T-helper 1 cell treated with Interleukin-12 subunit alpha and Interleukin-12 subunit beta and Interleukin-4 antibody, amounts not matched to agents 30 ng/mL and 1 ng/mL, for 36 hours (primary cell): ENCODE results near the gene PEPD. TPM values are rescaled to one million over a fixed set of nuclear protein-coding genes. Genes with fewer than 3 reads are reported as not detected.
"Not testable (repeated sequence)": the region's sequence is repeated elsewhere in the genome, so short reads cannot be mapped to it uniquely, and the experiment has no call there.

Experiments
- intact Hi-C: fragments of 100-400 bp; cut with micrococcal nuclease; formaldehyde crosslinking; loops from one replicate; pipeline ENCODE4 v1.15.1; 2024
- total RNA-seq: library from RNA; stranded (reverse); gene quantifications from 2 replicates; pipeline ENCODE4 v1.2.3, GENCODE V29; 2022

The PEPD gene
- total RNA-seq, 1 donor from 2014 or later = 18.4 TPM

DNA sequence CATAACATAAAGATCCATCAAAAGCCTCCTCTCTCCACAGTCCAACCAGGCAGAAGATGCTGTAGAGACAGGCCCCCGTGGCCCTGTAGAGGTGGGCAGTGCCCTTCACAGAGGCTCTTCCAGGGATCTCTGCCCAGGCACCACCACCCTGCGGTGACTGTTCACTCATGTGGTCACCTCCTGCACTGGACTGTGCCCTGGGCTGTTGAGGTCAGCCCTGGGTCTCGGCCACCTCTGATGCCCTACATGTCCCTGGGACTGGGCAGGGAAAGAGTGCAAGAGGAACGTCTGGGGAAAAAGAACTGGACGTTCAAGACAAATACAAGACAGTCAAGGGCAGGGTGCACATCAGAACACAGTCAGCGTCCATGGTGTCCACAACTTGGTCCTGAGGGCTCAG is 22.3 kb downstream of the PEPD start:
- intact Hi-C loops = no loop called here

DNA sequence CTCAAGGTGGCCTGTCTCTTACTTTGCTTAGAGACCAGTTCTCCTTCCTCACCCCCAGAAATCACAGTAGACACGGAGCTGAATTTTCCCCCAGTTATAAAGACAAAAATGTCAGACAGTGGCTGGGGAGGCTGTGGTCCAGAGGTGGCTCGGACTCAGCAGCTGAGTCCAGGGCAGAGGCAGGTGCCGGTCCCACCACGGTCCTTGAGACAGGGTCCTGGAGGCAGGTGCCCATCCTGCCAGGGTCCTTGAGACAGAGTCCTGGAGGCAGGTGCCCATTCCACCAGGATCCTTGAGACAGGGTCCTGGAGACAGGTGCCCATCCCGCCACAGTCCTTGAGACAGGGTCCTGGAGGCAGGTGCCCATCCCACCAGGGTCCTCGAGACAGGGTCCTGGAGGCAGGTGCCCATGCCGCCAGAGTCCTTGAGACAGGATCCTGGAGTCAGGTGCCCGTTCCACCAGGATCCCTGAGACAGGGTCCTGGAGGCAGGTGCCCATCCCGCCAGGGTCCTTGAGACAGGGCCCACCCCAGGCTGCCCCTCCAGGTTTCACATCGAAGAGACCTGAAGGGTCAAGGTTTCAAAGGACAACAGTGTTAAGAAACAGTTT is 23.1 kb downstream of the PEPD start:
- intact Hi-C loops = no loop called here

DNA sequence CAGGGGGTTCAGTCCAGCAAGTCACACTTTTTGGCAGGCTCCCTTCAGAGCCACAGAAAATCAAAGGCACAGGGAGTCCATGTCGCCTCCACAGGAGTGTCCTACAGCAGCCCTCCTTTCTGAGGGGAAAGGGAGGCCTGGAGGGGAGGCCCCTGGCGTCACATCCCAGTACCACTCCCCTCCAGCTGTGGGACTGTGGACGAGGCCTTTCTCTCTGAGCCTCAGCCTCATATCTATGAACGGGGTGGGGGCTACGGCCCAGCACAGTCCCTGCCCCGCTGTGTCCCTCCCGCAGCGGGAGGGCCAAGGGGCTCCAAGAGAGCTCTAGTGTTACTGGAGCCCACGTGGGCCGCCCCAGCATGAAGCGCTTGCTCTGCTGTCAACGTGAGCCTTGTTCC is 23.8 kb downstream of the PEPD start:
- intact Hi-C loops = no loop called here

DNA sequence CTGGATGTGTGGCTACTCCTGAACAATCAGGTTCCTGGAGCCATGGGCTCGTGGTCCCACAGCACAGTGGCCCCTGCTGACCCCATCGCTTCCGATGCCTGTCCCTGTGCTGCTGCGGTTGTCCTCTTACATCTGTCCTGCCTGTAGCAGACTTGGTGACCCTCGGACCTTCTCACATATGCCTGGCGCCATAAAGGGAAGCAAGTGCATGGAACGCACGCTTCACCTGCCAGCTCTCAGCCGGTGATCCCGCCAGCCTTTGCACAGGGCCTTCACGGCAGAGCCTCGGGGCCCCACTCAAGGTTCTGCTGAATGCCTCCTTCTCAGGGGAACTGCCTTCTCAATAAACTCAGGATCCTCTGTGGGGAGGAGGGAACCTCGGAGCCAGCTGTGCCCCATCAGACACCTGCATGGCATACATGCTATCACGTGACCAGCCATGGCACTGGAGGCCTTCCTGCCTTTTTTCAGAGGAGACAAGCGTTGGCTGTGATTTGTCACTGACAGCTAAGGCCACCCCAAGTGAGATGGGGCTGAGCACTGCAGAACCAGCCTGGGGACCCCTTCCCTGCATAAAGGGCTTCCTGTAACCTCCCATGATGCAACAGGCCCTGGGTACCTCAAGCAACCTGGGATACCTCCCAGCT is 24.3 kb downstream of the PEPD start:
- intact Hi-C loops = no loop called here

DNA sequence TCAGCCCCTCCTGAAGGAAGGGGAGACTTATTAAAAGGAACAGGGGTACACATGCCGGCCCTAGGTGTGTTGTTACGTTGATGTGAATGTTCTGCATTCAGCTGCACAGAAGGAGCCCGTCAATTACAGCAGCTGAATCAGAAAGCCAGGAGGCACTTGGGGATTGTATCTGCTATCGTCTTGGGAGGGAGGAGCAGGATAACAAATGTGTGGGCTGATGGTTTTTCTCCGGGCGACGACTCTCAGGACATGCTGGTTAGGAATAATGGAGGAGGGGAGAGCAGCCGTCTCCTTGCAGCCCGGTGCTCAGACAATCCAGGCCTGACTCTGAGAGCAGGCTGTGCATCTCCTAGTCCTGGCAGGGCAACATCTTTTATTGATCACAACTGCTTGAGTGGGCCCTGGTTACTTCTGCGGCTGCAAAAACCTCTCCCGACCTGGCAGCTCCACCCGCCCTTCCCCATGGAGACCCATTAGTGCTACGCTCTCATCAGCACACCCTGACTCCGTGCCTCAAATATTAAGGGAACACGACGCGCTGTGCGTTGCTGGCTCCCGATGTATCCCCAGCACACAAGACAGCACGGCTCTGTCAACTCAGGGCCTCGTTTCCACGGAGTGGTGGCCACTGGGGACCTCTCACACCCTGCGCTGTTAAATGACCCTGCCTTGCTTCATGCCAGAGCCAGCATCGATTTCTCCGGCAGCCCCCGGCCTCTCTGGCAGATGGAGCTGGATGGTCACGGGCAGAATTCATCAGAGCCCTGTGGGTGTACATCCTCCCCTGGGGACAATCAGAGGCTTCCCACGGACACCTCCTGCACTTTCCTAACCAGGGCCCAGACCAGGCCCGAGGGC is 25.3 kb downstream of the PEPD start:
- intact Hi-C loops = no loop called here

DNA sequence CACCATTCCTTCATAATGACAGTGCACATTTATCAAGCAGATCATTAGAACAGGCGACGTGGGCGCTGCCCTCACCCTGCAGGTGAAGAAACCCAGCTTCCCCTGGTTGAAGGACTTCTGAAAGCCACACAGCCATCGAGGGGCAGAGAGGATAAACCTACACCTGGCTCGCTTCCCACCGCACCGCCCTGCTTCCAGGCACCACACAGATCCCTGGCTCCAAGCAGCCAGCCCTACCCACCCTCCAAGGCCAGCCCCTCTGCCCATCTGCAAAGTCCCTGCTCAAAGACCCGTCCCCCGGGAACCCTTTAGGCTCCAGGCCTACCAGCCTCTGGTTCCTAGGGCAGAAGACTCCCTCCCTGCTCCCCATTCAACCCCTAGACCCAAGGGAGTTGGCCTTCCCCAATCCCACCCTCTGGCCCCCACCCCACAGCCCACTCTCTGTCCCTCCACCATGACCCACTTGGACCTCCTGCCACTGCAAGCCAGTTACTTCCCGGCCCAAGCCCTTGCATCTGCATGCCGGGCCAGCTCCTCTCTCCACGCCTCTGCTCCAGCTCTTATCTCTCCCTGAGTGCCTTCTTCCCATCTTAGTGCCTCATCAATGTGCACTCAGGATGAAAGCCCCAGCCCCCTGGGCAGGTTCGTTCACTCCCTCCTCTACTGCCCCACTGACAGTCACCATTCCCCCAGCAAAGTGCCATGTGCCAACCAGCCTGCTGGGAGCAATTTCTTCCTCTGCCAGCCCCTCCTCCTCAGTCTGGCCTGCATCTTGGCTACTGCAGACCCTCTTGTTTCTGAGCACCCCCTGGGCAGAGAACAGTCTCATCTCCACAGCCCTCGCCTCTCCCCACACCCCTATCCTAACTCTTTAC is 28.0 kb downstream of the PEPD start:
- intact Hi-C loops = no loop called here

DNA sequence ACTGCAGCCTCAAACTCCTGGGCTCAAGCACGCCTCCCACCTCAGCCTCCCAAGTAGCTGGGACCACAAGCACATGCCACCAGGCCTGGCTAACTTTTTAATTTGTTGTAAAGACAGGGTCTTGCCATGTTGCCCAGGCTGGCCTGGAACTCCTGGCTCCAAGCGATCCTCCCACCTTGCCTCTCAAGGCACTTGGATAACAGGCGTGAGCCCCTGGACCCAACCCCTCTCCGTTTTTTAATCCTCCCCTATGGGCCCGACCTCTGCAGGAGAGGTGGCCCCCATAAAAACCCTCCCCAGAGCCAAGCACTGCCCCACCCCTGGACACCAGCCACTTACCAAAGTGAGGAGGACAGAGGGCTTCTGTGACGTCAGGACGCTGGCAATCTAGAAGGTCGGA is 28.6 kb downstream of the PEPD start:
- intact Hi-C loops = no loop called here

DNA sequence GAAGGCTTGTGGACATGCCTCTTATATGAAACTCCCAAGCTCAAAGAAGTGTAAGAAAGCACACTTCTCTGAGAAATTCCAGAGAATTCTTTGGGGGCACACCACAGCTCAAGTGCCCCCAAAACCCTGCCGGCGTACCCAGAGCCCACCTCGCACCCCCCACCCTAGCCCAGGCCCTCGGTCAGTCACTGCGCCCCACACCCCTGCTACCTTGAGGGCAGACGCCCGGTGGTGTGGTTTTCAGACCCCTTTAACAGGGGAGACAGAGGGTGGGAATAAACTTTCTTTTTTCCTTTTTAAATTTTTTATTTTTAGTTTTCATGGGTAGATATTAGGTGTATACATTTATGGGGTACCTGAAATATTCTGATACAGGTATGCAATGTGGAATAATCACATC is 29.5 kb downstream of the PEPD start:
- intact Hi-C loops = no loop called here

DNA sequence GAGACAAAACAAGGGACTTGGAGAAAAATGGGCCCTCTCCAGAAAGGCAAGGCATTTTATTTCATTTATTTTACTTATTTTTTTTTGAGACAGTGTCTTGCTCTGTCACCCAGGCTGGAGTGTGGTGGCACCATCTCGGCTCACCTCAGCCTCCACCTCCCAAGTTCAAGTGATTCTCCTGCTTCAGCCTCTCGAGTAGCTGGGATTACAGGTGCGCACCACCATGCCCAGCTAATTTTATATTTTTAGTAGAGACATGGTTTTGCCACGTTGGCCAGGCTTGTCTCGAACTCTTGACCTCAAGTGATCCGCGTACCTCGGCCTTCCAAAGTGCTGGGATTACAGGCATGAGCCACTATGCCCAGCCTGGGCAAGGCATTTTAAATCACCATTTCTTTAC is 31.0 kb downstream of the PEPD start:
- intact Hi-C loops = not testable (repeated sequence)

DNA sequence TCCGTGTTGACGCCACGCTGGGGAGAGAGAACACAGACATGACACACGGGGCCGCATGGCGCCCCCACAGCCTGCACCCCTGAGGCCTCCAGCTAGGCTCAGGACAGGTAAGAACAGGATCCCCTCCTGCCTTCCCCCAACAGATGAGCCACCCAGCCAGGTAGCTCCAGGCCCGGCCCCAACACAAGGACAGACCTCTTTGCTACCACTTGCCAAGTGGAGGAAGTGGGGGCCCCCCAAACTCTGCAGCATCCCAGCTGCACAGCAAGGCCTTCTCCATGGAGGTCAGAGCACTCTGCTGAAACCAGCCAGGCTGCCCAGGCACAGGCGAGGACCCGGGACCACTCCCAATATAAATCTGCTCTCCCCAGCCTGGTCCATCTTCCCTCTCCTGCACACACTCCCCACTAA is 31.5 kb downstream of the PEPD start:
- intact Hi-C loops = no loop called here

DNA sequence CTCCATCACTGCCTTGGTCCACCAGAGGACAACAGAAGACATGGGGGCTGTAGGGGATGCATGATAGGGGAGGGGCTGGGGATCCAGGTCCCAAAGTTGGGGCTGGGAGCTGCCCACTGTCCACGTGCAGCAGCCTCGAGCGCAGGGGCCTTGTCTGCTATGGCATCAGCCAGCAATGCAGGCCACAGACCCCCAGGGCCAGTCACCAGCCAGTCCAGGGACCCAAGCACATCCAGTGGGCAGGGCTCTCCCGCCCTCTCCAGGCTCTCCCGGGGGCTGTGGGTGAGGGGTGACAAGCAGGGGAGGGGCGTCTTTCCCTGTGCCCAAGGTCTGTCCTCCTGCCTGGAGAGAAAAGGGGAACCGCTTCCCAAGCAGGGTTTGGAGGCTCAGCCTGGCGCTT is 32.8 kb downstream of the PEPD start:
- intact Hi-C loops = no loop called here

DNA sequence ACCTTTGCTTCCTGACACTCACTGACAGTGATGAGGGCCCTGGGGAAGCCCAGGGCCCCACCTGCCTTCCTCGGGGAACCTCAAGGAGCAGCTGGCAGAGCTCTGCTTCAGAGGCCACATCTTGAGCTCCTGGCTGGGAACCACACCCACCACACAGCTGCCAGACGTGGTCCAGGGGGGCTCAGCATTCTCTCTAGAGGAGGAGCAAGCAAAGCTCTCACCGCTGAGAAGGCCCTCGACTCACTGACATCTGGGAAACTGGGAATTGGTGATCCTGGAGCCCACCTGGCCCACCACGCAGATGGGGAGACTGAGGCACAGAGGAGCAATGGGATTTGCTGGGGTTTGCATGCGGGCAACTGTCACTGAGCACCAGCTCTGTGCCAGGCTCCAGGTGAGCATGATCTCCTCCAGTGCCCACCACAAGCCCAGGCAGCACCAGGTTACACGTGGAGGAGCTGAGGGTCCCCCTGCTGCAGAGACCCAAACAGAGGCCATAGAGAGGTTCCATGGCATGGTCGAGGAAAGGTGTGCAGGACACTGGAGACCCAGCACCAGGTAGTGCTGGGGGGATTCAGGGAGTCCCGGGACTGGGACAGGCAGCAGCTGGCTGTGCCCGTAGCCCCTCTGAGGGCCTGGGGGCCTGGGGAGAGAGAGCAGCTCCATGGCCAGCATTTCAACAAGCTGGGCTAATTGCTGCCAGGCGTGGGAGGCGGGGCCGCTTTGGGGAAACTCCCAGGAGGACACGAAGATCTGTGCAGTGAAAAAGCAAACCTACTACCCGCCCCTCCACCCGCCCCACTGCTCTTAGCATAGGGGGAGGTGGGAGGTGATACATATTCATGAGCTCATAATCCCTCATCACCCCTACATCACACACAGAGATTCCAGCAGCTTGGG is 33.4 kb downstream of the PEPD start:
- intact Hi-C loops = no loop called here

DNA sequence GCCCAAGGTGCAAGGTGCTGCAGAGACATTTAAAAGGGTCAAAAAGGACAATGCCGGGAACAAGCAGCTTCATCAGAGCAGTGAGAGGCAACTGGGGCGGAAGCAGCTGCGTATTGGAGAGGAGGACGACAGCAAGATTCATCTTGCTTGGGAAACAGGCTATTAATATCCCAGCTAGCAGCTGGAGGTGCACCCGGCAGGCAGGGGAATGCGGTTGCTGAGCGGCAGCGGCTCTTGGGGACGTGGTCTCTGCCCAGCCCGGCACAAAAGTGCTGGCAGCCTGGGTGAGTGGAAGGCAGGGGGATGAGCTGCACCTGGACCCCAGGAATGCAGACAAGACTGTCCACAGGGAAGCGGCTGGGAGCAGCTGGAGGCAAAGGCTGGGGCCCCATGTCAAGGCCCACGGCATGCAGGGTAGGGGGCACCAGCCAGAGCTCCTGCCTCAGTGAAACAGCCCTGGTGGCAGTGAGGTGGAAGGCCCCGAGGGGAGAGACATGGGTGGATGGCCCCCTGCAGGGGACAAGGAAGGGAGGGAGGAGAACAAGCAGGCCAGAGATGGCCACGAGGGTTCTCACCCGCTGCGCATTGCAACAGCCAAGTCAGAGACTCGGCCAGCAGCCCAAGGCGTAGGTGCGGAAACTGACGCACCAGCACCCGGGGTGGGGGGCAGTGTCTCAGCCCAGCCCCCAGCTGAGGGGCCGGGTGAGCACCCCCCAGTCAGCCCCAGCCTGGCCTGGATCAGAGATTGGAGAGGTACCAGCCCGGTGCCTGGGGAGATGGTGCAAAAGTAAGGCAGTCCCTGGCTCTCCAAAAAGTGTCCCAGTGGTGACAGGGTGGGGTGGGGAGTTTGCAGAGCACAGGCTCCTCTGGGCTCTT is 34.4 kb downstream of the PEPD start:
- intact Hi-C loops = no loop called here

DNA sequence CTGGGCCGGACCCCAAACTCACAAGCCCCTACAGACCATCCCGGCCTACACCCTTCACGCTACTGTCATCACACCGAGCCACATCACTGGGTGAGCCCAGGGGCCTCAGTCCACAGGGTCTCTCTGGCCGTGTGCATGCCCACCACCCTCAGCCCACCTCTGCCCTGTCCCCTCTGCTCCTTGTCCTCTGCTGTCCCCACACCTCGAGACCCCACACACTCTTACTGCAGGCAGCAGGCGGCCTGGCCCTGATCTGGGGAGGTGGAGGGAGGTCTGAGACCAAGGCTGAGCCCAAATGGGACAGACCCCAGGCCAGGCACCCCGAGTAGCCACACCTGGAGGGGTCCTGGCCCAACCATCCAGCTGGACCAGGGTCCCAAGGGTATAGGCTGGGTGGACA is 35.2 kb downstream of the PEPD start:
- intact Hi-C loops = no loop called here

DNA sequence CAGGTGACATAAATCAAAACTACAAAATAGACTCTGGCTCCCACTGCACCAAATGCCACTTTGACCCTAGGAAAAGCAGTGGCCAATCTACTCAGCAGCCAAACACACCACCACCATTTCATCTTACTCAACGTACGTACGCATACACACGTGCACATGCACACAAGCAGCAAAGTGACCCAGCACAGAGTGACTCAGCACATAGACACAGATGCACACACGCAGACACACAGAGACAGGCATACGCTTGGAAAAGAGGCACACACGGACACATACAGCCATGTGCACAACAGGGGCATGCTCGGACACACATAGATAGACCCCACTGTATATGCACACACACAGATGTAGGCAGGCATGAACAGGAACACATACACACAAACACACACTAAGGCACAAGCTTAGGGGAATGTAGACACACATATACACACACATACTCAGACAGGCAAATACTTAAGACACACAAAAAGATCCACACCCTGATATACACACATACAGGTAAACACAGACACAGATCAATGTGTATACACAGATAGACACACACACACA is 37.3 kb downstream of the PEPD start:
- intact Hi-C loops = no loop called here

DNA sequence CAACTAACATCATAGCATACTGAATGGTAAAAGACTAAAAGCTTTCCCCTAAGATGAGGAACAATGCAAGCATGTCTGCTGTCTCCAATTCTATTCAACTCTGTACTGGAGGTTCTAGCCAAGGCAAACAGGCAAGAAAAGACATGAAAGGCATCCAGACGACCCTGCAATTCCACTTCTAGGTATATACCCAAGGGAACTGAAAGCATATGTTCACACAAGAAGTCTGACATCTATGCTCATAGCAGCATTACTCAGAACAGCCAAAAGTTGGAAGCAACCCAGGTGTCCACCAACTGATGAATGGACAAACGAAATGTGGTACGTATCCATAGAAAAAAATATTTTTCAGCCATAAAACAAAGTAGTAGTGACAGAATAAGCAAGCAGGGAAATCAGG is 39.1 kb downstream of the PEPD start:
- intact Hi-C loops = no loop called here

DNA sequence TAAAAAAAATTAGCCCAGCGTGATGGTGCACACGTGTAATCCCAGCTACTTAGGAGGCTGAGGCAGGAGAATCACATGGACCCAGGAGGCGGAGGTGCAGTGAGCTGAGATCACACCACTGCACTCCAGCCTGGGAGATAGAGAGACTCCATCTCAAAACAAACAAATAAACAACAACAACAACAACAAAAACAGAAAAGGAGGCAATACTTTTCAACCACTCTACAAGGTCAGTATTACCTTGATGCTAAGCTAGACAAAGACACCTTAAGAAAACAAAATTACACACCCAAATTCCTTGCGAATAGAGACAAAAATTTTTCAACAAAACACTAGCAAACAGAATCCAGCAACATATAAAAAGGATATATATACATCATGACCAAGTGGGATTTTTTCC is 39.7 kb downstream of the PEPD start:
- intact Hi-C loops = no loop called here

DNA sequence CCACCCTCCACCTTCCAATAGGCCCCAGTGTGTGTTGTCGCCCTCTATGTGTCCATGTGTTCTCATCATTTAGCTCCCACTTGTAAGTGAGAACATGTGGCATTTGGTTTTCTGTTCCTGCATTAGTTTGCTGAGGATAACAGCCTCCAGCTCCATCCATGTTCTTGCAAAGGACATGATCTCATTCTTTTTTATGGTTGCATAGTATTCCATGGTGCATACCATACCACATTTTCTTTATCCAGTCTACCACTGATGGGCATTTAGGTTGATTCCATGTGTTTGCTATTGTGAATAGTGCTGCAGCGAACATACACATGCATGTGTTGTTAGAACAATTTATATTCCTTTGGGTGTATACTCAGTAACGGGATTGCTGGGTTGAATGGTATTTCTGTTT is 42.0 kb downstream of the PEPD start:
- intact Hi-C loops = not testable (repeated sequence)

DNA sequence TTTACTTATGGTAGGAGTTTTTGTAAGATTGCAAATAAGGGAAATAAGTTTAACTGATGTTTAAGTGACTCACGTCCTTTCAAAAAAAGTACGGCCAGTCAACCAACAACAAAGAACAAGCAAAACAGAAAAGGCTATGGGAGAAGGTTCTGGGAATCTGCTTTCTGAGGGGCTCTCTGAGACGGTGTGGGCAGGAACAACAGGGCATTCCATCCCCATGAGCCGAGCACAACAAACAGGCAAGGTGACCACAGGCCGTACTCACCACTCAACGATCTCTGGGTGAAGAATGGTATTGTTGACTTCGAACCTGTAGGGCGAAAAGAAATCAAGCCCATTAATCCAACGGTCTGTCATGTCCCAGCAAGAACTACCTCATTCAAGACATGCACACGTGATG is 43.8 kb downstream of the PEPD start:
- intact Hi-C loops = no loop called here
